Kidney (tissue), 14 donors: ENCODE results near the gene TBC1D1. TPM values are rescaled to one million over a fixed set of nuclear protein-coding genes. Genes with fewer than 3 reads are reported as not detected.

Experiments used
- DNase-seq, 5 donors: peaks; one replicate each; pipeline ENCODE4 v3.0.0-alpha.2; 2013 to 2020
- FAIRE-seq: peaks from 2 replicates; lab custom pipeline; 2012; peaks lifted over from hg19 to GRCh38; lab: Jason Lieb, UNC
- H3K27ac ChIP-seq, 2 donors: one replicate each; pipeline ENCODE4 v1.7.0; 2013; ENCODE audit warnings: low read depth in 2 of 2, low read length in 2 of 2, inconsistent platforms in 1 of 2
- H3K27me3 ChIP-seq: one replicate; pipeline ENCODE4 v1.7.1; 2013; ENCODE audit warnings: low read length, inconsistent platforms; ENCODE audit not compliant: control insufficient read depth, insufficient read depth
- H3K36me3 ChIP-seq, 3 donors: one replicate each; pipeline versions ENCODE4 v1.7.0 to v1.7.1; 2013; ENCODE audit warnings: low read length in 3 of 3, control low read depth in 1 of 3, inconsistent platforms in 1 of 3; ENCODE audit not compliant: insufficient read depth in 3 of 3, control insufficient read depth in 2 of 3
- H3K4me1 ChIP-seq, 3 donors: one replicate each; pipeline versions ENCODE4 v1.7.0 to v1.7.1; 2013; ENCODE audit warnings: low read length in 3 of 3, inconsistent platforms in 1 of 3, low read depth in 1 of 3; ENCODE audit not compliant: control insufficient read depth in 2 of 3, insufficient read depth in 2 of 3
- H3K4me3 ChIP-seq, 3 donors: one replicate each; pipeline versions ENCODE4 v1.7.0 to v1.8.1; 2013; ENCODE audit warnings: low read length in 3 of 3, control low read depth in 1 of 3, inconsistent platforms in 1 of 3
- H3K9ac ChIP-seq, 3 donors: one replicate each; pipeline versions ENCODE4 v1.7.0 to v1.7.1; 2013; ENCODE audit warnings: low read length in 3 of 3, control low read depth in 1 of 3, inconsistent platforms in 1 of 3
- H3K9me3 ChIP-seq, 3 donors: one replicate each; pipeline versions ENCODE4 v1.7.0 to v1.7.1; 2013; ENCODE audit warnings: low read length in 3 of 3, control low read depth in 1 of 3, inconsistent platforms in 1 of 3; ENCODE audit not compliant: control insufficient read depth in 2 of 3, insufficient read depth in 1 of 3
- CTCF ChIP-seq: IDR thresholded peaks from 3 replicates; pipeline ENCODE4 v1.5.1; 2012; ENCODE audit warnings: mild to moderate bottlenecking, moderate library complexity, borderline replicate concordance; ENCODE audit not compliant: insufficient read depth; ENCODE audit errors: extremely low read depth
- intact Hi-C: fragments of 100-400 bp; cut with DNase I; formaldehyde crosslinking; loops from one replicate; pipeline ENCODE4 v1.11.1; 2022
- polyA plus RNA-seq: library from polyadenylated mRNA; stranded (reverse); fragments of 350-450 nt; fragmentation: Illumina TruSeq; extraction: RNeasy Lipid Tissue Mini Kit (QIAGEN cat#74804); gene quantifications from one replicate; pipeline ENCODE4 v1.2.3, GENCODE V29; 2014; ENCODE audit warnings: low read depth, low replicate concordance; ENCODE audit not compliant: insufficient read depth
- total RNA-seq: library from RNA; stranded (reverse); fragmentation: NEBNext Ultra II Directional; extraction: Animal tissue kit (Norgen Biotek cat#: 25700); gene quantifications from one replicate; pipeline ENCODE4 v1.2.1, GENCODE V29; 2021
- donor health status: control.
- donor health status: control.
- donor health status: control.
- donor health status: control.
- donor health status: control.
- donor health status: DM: yes; HTN: yes; CAD: no.
- donor health status: Normal renal cell carcinoma (clear cell type).

The TBC1D1 gene
- total and polyA plus RNA-seq, 2 donors from 2014 or later, result 170 to 182 TPM

- H3K4me3 ChIP-seq, result no peak overlapping the region
- H3K36me3 ChIP-seq, result peaks cover 0 to 17% (median 3%) of the 10 kb centered on the region in 3 donors
- no peak for TF ChIP-seq CTCF
- no peak overlapping the region for H3K9ac ChIP-seq
- DNase-seq, result no peak
- no peaks in the 10 kb centered on the region for H3K27me3 ChIP-seq
- peaks cover 7 to 8% (median 8%) of the 10 kb centered on the region in 3 donors for H3K4me1 ChIP-seq
- H3K9me3 ChIP-seq, result no peaks in the 10 kb centered on the region
- intact Hi-C loops, result no loop called here
- no peak for FAIRE-seq
- H3K27ac ChIP-seq, result no peak overlapping the region
Observed at GRCh38 chr4:38124961-38125360, 234.1 kb downstream of the TBC1D1 start.

GRCh38 chr4:38125816-38126215, 234.9 kb downstream of the TBC1D1 start:
- Histone ChIP-seq H3K9ac (no peak overlapping the region), H3K4me3 (no peak overlapping the region), H3K4me1 (peaks cover 5 to 8% (median 5%) of the 10 kb centered on the region in 3 donors), H3K36me3 (peaks cover 0 to 17% (median 3%) of the 10 kb centered on the region in 3 donors), H3K27me3 (no peaks in the 10 kb centered on the region), H3K27ac (no peak overlapping the region), H3K9me3 (no peaks in the 10 kb centered on the region)
- FAIRE-seq, result no peak
- intact Hi-C loops, result no loop called here
- no peak for TF ChIP-seq CTCF
- DNase-seq, result no peak

GRCh38 chr4:38128478-38129459, 237.9 kb downstream of the TBC1D1 start:
- TF ChIP-seq CTCF, result no peak
- Histone ChIP-seq H3K4me1 (peaks cover 6 to 23% (median 17%) of the 10 kb centered on the region in 3 donors), H3K4me3 (no peak overlapping the region), H3K27me3 (no peaks in the 10 kb centered on the region), H3K27ac (peak overlapping the region in 1 of 2 donors; percentile 43), H3K9me3 (no peaks in the 10 kb centered on the region), H3K9ac (no peak overlapping the region), H3K36me3 (peaks cover 0 to 9% (median 3%) of the 10 kb centered on the region in 3 donors)
- FAIRE-seq (no peak), DNase-seq (no peak)
- intact Hi-C loops, result no loop called here
